ENCODE data around the gene RGP1.
A peak's percentile ranks its signal among the peaks of the same experiment; 100 is the strongest.

Gene RGP1

GRCh38 chr9:35743452-35743851 is 5.6 kb upstream of the RGP1 start:
- no peak for DNase-seq (ENCODE audit: low spot score)
- no peak for FAIRE-seq

DNA sequence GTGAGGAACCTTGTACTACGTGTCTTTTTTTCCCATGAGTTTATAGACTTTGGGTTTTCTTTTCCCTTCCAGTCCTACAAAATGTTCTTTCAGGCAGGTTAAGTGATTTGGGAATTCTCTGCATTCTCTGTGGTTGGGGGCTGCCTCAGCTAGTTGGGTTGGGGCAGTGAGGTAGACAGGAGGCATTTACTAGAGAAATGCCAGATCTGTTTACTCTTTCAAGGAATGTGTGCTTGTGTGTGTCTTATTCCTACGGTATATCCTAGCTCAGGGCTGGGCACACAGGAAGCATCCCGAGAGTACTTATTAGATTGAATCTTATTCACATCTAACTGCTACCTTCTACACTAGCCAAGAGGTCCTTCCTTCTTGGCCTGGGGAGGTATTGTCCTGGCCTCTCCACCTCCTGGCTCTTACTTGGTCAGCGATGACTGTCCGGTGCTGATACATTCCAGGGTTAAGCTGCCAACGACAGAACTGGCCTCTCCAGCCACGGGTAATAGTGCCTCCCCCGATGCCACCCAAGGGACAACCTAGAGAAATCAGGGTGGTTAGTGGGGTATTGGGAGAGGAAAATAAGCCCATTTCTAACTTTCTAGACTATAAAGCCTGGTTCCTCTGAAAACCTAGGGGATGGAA is 5.1 kb upstream of the RGP1 start:
- no peak for FAIRE-seq
- DNase-seq (ENCODE audit: low spot score): no peak

- no peak for FAIRE-seq
- DNase-seq (ENCODE audit: low spot score): no peak
These were observed 3.5 kb upstream of the RGP1 start for GRCh38 chr9:35745569-35745968.

GRCh38 chr9:35746583-35746982 is 2.5 kb upstream of the RGP1 start:
- FAIRE-seq (no peak), DNase-seq (ENCODE audit: low spot score) (no peak)

GRCh38 chr9:35748242-35748857 is 737 bp upstream of the RGP1 start:
- no peak for DNase-seq (ENCODE audit: low spot score)
- FAIRE-seq: no peak

DNA sequence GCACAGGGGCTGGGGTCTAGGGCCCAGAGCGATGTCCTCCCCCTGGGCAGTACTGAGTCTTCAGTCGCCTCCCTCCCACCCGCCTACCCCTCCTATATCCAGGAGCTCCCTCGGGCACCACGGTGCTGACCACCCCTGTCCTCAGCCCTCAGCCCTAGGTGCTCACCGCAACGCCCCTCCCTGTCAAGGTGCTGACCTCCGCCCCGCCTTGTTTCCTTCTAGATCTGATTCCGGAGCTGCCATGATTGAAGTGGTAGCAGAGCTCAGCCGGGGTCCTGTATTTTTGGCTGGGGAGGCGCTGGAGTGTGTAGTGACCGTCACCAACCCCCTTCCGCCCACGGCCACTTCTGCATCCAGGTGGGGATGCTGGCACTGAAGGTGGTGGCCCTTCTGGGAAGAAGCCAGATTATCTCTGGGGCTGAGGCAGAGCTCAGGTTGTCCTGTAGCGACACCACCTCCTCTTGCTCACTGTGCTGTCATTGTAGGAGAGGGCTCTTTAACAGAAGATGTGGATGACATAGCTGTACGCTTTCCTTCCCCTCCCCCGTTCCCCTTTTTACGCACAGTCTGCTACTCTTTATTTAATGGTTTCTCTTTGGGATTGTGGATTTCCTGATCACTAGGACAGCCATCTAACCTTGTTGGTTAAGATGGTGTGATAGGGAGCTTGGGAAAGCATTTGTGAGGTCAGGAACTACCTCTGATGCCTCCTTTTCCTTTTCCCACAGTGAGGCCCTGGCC is 598 bp downstream of the RGP1 start:
- DNase-seq (ENCODE audit: low spot score) (peak; percentile 45), FAIRE-seq (no peak)

DNA sequence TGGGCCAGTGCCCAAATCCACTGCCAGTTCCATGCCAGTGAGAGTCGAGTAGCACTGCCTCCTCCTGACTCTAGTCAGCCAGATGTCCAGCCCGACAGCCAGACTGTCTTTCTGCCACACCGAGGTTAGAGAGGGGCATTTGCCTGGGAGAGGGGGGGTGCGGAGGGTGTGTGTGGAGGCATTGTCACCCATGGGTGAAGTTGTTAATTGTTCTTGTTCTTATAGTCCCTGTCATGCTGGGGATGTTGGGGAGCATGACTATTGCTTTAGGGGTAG is 1.1 kb downstream of the RGP1 start:
- FAIRE-seq (no peak), DNase-seq (ENCODE audit: low spot score) (no peak)

GRCh38 chr9:35753466-35753865 is 4.4 kb downstream of the RGP1 start:
- FAIRE-seq: no peak
- no peak for DNase-seq (ENCODE audit: low spot score)

DNA sequence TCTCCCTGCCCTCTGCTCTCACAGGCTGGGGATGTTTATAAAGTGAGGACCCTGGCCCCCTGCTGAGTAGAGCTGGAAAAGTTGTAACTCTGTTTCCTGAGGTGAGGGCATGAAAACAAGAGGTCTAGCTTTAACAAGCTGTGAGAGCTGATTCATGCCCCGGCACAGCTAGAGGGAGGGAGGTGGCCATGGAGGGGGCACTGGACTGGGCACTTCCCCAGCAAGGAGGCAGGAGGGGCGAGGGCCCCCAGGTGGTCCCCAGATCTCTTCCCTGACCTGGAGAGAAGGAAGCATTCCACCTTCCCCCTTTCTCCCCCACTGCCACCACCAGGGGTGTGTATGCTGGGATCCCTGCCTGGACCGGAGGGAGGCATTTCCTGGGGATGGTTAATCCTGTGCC is 5.2 kb downstream of the RGP1 start, which contains the start of gene MSMP:
Gene MSMP (minus strand): TSS at position 13 of the 400 bp plus-strand sequence. CDS start 147 bp downstream, outside the sequence.
- no peak for FAIRE-seq
- no peak for DNase-seq (ENCODE audit: low spot score)

DNA sequence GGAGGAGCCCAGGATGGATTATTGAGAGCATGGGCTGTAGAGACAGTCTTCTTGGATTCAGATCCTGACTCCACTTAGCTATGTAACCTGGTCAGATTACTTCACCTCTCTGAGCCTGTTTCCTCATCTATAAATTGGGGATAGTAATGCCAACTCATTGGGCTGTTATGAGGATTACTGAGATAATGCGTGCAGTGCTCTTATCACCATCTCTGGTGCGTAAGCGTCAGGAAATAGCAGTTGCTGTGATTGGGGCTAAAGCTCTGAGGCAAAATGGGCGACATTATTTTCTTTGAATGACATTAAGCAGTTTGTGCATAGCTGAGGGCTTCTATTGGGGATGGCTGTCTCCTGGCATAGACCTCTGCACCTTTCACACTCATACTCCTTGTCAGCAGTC is 6.0 kb downstream of the RGP1 start:
- DNase-seq (ENCODE audit: low spot score) (no peak), FAIRE-seq (no peak)

DNA sequence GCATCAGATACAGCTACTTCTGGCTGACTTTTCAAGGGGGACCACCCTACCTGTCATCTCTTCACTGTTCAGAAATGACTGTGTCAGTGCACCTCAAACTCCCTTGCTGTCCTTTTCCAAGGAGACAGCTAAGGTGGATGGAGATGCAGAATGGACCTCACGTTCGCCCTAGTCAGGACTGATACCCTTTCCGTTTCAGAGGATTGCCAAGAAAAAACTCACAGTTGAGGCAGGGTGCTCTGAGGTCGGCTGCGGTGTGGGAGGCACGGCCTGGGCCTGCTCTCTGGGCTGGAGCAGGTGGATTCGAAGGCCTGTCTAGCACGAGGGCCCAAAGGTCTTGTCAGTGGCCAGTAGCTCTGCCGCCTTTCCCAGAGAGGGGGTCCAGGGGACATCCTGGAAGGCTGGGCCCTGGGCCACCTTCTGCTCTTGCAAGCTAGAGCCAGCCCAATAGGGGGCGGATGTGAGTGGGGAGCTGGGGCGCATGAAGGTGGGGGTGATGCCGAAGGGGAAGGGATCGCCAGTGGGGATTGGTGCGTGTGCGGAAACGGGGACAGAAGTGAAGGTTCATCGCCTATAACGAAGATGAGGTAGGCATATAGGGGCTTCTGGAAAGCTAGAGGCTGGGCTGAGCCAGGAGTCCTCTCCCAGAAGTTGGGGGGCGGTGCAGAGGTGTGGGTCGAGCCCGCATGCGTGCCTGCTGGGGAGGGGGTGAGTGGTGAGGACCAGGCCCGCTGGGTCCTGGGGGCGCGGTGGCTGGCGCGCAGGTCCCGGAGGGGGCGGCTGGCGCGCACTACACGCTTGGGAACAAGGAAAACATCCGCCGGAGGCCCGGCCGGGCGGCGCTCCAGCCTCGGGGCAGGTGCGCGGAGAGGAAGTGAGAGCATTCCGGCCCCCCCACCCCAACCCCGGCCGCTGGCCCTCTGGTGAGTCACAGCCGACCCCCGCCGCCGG is 7.5 kb downstream of the RGP1 start:
- FAIRE-seq (no peak), DNase-seq (ENCODE audit: low spot score) (no peak)

DNA sequence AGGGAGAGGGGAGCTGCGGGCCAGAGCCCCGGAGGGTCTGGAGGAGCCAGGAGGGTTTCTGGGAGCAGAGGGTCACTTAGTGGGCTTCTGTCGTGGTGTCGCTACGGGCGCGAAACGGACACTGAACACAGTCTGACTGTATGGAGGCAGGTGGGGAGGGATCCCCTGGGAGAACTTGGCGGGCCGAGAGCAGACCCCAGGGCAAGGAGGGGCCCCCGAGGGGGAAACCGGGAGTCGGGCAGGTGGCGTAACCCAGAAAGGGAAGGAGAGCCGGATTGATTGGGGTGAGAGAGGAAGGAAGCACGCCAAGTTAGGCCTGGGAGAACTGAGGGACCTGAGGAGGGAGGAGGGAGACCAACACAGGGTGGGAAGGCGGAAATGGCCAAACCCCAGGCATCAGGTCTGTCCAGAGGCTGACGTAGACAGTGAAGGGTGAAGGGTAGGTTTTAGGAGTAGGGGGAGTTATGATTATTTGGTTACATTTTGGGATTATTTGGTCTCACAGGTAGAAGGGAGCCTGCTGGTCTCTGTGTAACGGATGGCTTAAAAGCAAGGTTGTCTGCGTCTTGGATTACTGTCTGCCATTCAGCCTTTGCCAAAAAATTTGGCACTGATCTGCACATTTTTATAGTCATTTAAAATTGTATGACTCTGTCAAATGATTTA is 8.3 kb downstream of the RGP1 start:
- DNase-seq (ENCODE audit: low spot score): no peak
- FAIRE-seq: no peak

- DNase-seq (ENCODE audit: low spot score) (no peak), FAIRE-seq (no peak)
These were observed 8.8 kb downstream of the RGP1 start for GRCh38 chr9:35757892-35758275.

DNA sequence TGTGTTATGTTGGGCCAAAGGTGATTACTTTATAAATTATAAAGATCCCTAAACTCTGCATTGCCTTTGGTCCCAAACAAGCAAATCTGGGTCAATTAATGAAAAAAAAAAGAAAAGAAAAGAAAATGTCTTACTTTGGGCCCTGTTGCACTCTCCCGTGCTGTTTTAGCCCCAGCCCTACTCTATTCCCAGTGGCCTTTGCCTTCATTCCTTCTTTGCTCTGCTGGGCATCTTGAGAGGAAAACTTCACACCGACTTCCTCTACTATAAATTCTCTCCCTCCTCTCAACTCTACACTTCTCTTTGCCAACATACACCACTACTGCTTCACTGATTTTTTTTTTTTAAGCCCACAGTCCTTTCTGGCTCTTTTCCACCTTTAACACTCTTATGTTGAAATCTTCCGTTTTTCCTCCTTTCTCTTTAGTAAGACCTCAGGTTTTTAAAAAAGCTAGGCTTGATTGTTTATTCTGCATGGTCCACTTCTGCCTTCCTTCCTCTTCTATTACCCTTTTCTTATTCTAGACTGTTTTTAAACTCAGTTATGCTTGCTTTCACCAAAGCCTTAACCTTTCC is 9.5 kb downstream of the RGP1 start:
- DNase-seq (ENCODE audit: low spot score) (no peak), FAIRE-seq (no peak)

GRCh38 chr9:35759795-35760194 is 10.7 kb downstream of the RGP1 start:
- no peak for FAIRE-seq
- DNase-seq (ENCODE audit: low spot score): no peak

GRCh38 chr9:35760651-35761050 is 11.6 kb downstream of the RGP1 start:
- DNase-seq (ENCODE audit: low spot score): no peak
- no peak for FAIRE-seq

GRCh38 chr9:35763181-35763580 is 14.1 kb downstream of the RGP1 start:
- DNase-seq (ENCODE audit: low spot score) (no peak), FAIRE-seq (no peak)

DNA sequence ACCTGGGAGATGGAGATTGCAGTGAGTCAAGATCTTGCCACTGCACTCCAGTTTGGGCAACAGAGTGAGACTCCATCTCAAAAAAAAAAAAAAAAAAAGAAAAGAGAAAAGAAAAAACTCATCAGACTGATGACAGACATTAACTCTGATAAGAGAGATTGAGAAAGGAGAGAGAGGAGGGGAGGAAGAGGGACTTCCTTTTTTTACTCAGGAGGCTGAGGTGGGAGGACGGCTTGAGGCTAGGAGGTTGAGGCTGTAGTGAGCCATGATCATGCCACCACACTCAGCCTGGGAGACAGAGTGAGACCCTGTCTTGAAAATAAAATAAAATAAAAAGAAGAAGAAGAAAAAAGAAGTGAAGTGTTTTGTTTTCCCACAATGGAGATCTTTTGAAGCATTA is 14.7 kb downstream of the RGP1 start:
- FAIRE-seq (no peak), DNase-seq (ENCODE audit: low spot score) (no peak)

GRCh38 chr9:35766997-35767396 is 17.9 kb downstream of the RGP1 start:
- no peak for DNase-seq (ENCODE audit: low spot score)
- FAIRE-seq: no peak

DNA sequence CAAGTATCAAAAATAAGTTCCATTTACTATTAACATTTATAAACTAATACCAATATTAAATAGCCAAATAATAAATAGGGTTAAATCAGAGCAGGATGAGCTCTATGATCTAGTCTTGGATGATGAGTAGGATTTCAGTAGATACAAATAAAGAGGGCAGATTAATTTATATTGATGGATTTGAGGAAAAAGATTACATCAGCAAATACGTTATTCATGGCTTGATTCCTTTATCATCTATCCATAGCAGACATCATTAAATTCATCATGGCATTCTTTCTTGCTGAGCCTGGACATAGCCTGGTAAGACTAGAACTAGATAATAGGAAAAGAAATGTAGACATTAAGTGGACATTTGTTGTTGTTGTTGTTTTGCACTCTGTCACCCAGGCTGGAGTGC is 18.4 kb downstream of the RGP1 start:
- FAIRE-seq (no peak), DNase-seq (ENCODE audit: low spot score) (no peak)

GRCh38 chr9:35769763-35770162 is 20.7 kb downstream of the RGP1 start:
- FAIRE-seq (no peak), DNase-seq (ENCODE audit: low spot score) (no peak)

Measured in urothelium cell line (cell line).